Measurements from ENCODE around the gene SPEF1.

DNA sequence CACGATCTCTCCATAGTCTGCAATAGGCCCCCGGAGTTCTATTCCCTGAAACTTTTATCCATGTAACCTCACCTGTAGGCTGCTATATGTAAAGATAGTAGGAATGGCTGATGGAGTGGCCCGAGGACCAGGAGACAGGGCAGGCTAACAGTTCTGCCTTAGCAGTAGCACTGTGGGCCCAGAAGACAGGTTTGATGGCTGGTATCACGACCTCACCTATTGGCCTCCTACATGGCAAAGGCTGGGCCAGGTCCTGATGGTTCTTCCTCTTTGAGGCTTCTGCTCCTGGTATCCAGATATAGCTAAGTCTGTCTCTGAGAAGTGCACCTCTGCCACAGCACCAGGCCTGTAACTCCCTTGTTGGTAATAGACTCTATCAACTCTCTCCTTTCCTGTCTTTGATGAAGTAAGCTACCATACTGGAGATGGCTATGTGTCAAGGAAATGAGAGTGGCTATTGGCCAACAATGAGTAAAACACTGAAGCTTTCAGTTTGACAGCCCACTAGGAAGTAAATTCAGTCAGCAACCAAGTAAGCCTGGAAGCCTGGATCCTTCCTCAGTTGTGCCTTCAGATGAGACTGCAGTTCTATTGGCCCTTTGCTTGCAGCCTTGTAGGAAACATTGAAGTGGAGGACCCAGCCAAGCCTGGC, 5.7 kb downstream of the SPEF1 start:
- TF ChIP-seq BHLHE40 (IDR thresholded peaks at IDR 0.05; ENCODE audit: borderline replicate concordance) (no peak), SP1 (IDR thresholded peaks at IDR 0.05) (no peak), LEF1 (IDR thresholded peaks at IDR 0.05; ENCODE audit: borderline replicate concordance) (no peak), L3MBTL2 (conservative IDR thresholded peaks at IDR 0.05) (no peak), SUZ12 (IDR thresholded peaks at IDR 0.05) (no peak)
